HFF-Myc (cell line): Measurements from ENCODE around the gene CPLX4.

Experiments
- DNase-seq: peaks from one replicate; pipeline ENCODE4 v3.0.0-alpha.2; 2011; ENCODE audit warnings: low read depth; ENCODE audit errors: extremely low read depth
- H3K4me3 ChIP-seq: replicated peaks from 2 replicates; pipeline ENCODE4 v1.5.1; 2011; ENCODE audit warnings: low read depth, mild to moderate bottlenecking, control low read depth, low read length
- CTCF ChIP-seq: IDR thresholded peaks from 2 replicates; pipeline ENCODE4 v1.5.1; 2012; ENCODE audit warnings: mild to moderate bottlenecking, low read depth, low read length, control low read depth; ENCODE audit errors: missing control alignments

CPLX4 gene

GRCh38 chr18:59354731-59355130, 36.3 kb upstream of the CPLX4 start:
- DNase-seq = no peak
- no peak for TF ChIP-seq CTCF
- H3K4me3 ChIP-seq = no peak overlapping the region

- no peak for TF ChIP-seq CTCF
- DNase-seq = no peak
- no peak overlapping the region for H3K4me3 ChIP-seq
Measured at GRCh38 chr18:59353079-59353680, 34.7 kb upstream of the CPLX4 start.

- no peak for TF ChIP-seq CTCF
- DNase-seq = no peak
Measured at GRCh38 chr18:59352250-59352855, 33.9 kb upstream of the CPLX4 start.

GRCh38 chr18:59345556-59345955, 27.1 kb upstream of the CPLX4 start:
- no peak overlapping the region for H3K4me3 ChIP-seq
- no peak for DNase-seq
- TF ChIP-seq CTCF = no peak

More at GRCh38 chr18:59352250-59352855, 33.9 kb upstream of the CPLX4 start:
- H3K4me3 ChIP-seq = no peak overlapping the region

- no peak for DNase-seq
- TF ChIP-seq CTCF = no peak
- H3K4me3 ChIP-seq = no peak overlapping the region
Measured at GRCh38 chr18:59344996-59345395, 26.5 kb upstream of the CPLX4 start.

- H3K4me3 ChIP-seq = no peak overlapping the region
- TF ChIP-seq CTCF = no peak
- no peak for DNase-seq
Measured at GRCh38 chr18:59343926-59344325, 25.5 kb upstream of the CPLX4 start.
